Measurements from ENCODE around the gene RASGEF1C.

DNA sequence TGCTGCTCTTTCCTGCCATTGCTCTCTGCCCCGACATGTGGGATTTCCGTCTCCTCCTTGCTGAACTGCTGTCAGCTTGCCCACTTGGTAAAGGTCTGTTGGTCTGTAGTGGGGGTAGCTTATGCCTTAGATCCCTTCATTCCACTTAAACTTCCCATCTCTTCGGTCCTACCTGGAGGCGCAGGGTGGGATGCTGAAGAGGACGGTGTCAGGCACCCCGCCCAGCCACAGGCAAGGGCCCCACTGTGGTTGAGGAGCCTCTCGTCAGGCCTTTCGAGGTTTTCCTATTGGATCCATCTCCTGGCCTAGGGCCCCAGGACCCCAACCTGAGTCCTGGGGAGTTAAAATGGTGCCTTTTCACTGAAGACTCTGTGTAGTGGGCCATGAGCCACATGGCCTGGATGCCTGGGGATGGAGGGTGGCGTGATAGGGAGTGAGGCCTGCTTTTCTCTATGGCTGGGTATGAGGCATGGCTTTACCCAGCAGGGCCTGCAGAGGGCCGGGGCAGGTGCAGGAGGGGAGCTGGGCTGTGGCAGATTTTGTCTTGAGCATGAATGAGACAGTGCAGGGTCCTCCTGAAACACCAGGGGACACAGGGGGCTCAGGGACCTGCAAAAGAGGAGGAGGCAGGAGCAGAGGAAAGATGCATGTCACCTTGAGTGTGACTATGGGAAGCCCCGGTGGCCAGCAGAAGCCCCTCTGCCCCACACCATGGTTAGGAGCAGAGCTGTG is 111.7 kb downstream of the RASGEF1C start:
- TF ChIP-seq, protein P1, sequence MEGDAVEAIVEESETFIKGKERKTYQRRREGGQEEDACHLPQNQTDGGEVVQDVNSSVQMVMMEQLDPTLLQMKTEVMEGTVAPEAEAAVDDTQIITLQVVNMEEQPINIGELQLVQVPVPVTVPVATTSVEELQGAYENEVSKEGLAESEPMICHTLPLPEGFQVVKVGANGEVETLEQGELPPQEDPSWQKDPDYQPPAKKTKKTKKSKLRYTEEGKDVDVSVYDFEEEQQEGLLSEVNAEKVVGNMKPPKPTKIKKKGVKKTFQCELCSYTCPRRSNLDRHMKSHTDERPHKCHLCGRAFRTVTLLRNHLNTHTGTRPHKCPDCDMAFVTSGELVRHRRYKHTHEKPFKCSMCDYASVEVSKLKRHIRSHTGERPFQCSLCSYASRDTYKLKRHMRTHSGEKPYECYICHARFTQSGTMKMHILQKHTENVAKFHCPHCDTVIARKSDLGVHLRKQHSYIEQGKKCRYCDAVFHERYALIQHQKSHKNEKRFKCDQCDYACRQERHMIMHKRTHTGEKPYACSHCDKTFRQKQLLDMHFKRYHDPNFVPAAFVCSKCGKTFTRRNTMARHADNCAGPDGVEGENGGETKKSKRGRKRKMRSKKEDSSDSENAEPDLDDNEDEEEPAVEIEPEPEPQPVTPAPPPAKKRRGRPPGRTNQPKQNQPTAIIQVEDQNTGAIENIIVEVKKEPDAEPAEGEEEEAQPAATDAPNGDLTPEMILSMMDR (IDR thresholded peaks at IDR 0.05), result no peak
- TF ChIP-seq POLR2A (IDR thresholded peaks at IDR 0.05), result no peak

Measured in Peyer's patch (tissue), 4 donors.